HG02588 (cell line): ENCODE results near the gene MAP2.

Source experiments
- ATAC-seq: cut with Tn5 transposase; IDR thresholded peaks from one replicate; pipeline ENCODE4 v1.9.1; 2021; ENCODE audit warnings: mild to moderate bottlenecking, moderate library complexity; ENCODE audit not compliant: unreplicated experiment

The MAP2 gene

DNA sequence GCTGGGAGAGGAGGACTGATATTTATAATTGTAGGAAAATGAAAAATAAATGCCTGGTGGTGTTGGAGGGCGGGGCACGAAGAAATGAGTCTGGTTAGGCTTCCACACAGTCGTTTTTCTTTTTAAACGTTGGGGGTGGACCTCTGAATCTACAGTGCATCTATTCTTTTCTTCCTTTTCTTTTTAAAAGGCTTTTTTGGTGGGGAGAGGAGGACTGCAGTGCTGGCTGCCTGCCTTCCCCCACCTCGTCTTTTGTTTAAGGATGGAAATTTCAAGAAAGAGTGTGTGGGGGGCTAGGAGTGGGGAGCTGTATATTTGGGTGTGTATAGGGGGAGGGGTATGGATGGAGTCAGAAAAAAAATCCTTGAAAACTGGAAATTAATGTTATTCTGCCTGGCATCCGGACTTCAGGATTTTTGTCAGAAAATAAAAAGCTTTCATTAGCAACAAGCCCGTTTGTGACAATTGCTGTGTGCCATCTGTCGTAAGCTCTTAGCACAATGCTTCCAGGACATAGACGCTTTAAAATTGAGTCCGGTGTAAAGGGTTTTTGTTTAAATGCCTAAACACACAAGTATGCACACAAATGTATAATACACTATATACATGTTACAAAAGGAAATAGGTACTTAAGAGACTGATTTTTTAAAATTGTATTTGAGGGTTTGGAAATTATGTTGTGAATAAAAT is 1.1 kb downstream of the MAP2 start:
- no peak for ATAC-seq

DNA sequence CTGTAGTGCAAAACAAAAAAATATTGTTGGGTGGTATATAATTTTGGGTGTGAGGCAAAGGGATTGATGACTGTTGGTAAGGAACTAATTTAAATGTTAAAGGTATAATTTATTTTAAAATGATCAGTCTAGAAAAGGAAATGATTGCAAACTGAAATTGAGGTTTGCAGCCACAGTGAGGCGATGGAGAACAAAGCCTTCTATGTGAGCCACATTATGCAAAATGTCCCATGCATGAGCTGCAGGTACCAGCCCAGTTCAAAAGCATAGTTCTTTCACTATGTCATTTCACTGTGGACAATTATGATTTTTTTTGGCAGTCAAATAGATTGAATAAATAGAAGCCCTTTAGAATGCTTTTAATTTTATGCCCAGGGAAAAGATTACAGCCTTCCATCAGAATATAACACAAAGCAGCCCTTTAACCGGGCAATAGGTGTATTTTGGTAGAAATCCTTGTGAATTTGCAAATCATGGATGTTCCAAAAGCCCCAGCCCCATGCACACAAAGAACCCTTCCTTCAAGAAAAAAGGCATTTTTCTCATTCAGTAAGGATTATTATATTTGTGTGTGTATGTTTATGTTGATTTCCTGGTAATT is 1.7 kb downstream of the MAP2 start:
- ATAC-seq = no peak

DNA sequence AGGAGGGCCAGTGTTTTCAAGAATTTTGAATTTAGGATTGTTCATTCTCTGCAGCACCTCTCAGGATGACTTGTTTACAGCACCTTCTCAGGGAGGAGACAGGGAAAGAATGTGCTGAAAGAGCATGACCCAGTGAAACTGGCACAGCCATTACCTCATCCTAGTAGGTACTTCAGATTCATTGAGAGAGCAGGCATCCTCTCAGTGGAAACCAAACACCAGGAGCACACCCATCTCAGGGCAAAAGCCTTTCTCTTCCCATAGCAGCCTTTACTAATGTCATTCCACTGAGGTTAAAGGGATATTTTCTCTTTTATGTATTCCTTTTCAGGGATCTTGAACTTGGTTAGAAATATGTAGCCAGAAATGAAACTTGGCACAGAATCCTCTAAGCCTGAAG is 2.6 kb downstream of the MAP2 start:
- ATAC-seq = no peak

DNA sequence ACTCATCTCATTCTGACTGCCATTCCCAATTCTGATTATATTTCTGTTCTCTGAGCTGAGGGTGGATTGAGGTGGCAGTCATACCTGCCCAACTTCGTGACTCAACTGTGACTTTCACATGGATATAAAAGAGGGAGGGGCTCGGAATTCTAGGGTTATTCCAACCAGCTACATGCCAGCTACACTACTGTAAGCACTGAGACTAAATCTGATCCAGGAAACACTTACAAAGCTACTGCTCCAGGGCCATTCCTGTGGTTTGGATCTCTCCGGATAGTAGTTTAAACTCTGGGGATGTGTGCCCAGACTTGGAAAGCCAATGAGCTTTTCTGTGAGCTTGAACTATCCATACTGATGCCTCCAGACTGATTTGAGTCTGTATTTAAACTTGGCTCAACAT is 7.9 kb downstream of the MAP2 start:
- ATAC-seq = no peak

DNA sequence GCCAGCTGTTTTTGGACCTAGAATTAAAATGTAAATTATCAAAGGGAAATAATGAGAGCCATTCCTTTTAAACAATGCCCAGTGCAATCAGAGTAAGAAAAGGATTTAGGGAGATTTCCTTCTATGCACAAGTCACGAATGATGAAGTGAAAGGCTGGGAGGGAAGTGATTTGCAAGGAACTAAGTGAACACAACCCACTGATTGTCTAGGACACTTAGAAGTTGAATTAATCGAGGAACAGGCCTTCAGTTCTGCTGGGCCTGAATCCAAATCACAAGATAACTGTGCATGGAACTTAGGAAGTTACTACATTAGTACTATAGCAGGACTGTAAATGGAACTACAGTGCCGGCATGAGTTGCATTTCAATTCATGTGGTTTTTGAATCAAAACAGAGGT is 17.7 kb downstream of the MAP2 start:
- no peak for ATAC-seq

DNA sequence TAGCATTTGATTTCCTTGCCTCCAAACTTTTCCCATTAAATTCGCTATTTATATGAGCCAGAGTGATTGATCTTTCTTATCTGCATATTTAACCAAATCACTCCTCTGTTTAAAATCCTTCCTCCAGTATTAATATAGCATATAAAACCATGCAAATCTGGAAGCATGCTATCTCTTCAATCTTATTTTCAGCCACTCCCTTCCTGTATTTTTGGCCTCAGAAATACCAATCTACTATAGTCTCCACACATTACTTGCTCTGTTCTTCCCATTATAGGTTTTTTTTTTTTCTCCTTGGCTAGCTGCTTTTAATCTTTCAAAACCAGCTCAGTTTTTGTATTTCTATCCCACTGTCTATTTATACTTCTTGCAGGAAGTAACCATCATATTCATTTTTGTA is 19.1 kb downstream of the MAP2 start:
- ATAC-seq = no peak

DNA sequence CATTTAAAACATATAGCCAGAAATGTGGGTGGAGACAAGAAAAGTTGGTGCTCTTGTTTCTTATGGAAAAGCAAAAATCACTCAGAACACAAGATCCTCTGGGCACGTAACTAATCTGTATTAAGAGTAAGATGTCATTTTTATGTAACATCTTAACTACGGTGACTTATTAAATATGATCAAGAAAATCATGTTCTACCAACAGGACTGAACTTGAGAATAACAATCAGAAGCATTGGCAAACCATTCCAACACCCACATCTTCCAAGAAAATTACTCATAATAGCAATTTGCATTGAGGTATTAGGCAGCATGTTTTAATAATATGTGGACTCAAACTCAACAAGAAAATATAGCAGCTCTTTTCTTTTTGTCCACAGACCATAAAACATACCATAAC is 21.6 kb downstream of the MAP2 start:
- ATAC-seq = no peak

DNA sequence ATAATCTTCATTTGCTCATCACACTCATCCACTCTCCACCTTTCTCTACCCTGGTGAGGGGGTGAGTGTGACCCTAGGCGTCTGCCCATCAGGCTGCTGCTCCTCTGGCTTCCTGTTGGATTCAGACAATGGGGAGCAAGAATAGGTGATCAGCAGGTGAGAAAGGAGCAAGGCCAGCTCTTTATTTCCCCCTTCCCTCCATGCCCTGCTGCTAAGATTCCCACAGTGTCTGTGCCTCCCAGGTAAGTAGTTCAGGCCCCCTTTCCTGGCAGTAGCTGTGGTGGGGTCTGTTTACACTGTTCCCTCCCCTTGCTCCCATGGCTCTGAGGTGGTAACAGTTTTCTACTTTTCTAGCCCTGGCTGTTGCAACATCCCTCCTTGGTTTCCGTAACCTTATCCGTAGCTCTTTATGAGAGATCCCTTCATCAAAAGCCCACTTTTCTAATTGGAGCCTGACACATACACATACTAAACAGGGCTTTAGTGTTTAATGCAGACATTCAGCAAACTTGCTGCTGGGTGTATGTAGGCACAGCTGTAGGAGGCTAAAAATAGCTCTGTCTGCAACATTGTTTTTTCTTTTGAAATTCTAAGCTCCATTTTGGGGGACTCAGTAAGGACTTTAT is 27.5 kb downstream of the MAP2 start:
- ATAC-seq = no peak

DNA sequence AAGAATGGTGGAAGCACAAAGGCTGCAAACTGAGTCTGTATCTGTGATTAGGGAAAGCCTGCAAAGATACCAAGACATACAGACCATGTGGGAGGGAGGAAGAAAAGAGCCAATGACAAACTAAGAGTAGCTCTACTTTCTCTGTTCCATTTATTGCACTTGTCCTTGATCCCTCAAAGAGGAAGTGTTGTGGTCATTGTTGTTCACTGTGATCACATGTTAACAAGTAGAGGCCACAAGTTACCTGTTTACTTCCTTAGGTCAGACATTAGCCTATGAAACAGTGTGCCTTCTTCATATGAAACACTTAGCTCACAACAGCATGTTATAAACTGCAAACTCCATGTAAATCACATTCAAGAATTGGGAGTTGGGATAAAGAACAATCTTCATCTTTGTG is 32.6 kb downstream of the MAP2 start:
- ATAC-seq = no peak

DNA sequence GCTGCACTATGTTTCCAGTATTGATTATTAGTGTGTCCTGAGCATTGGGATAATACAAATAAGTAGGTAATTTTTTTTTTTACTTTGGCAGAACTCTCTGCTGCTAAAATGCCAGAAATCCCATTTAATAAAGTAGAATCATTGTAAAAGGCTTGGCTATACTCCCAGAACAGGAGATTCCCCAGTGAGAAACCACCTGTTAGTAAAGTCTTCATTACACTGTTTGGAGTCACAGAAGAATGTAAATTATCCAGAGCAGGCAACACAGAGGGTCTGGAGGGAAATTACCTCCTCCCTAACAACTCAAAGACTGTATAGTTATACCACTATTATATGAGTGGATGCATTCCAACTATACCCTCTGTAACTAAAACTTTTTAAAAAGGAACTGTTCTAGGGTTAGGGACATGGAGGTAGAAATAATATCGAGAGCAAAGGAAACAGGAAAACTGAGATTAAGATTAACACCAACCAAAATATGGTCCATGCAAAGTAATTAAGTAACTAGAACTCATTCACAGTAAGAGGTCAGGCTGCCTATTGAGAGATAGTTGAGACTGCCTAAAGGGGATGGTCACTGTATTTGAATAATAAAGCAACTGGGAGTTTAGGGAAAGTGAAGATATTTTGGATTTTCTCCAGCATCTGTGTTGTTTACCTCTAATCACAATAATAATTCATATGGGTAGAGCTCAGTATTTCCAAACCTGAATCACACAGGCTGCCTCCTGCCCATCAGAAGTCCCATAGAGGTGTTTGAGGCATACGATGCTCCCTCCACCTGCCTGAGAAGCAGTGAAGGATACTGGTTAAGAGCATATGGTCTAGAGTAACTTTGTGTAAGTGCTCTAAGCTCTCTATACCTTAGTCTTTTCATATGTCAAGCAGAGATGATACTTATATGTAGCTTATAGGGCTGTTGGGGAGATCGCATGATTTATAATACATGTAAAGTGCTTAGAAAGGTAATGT is 34.4 kb downstream of the MAP2 start:
- no peak for ATAC-seq

DNA sequence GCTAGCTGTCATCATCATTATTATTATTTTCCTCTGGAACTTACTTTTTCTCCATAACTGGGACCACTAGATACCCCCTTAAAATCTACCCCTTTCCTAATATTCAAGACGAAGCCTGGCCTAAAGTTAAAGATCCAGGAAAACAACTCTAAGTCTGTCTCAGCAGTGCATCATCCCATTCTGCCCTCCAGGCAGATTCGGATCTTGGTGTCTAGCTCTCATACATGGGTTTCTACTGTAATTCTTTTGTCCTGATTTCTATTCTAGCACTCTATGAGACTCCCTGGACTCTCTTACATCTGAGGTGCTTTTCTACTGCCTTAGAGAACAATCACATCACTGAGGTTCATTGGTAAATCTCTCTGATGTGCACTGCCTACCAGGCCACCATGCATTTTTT is 35.5 kb downstream of the MAP2 start:
- no peak for ATAC-seq

DNA sequence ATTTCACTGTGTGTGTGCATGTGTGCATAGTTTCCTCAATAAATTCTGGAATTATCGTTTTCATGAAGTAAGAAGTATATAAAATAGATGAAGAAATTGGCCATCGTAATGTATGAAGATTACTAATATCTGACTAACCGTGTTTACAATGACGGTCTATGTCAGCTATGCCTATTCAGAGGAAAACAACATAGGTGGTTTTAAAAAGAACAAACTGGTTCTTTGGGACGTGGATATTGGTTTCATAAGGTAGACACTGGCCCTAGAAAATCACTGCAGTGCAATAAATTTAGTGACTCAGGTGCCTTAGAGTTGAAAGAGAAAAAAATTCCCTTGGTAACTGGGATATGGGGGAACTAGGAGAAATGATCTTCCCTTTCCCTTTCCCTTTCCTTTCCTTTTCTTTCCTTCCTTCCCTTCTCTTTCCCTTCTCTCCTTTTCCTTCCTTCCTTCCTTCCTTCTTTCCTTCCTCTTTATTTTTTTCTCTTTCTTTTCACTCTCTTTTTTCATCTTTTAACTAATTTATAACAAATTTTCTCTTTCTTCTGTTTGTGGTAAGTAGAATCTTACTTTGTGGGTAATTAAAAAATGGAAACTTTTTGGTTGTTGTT is 36.4 kb downstream of the MAP2 start:
- no peak for ATAC-seq

DNA sequence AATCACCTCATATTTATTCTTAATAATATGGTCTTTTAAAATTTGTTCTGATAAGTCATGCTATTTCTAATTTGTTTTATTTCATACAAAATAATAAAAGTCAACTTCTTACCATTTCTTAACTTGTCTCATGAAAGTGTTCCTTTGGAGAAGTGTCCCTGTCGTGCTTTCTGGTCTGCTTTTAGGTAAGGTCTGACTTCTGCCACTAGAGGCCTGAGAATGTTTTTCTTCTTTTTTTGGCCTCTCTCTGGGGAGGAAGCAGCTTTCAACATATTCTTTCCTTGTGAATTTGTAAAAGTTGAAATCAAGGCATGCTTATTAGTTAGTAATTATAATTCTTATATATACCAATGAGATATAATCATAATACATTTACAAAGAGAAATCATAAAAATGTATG is 39.4 kb downstream of the MAP2 start:
- no peak for ATAC-seq

DNA sequence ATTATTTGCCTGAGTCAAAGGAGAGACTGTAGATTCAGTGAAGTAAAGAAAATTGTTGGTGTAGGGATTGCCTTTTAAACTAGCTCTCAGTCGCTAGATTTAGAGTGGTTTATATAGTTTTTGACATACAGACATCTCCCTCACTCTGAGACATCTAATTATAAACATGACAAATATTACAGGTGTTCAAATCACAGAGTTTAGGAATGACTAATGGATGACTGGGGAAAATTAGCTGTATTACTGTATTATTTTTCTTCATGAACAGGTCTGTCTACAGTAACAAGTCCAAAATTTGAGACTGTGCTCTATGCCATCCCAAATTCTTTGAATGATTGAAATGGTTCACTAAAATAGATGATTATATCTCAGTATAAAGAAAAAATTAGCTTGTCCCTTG is 40.0 kb downstream of the MAP2 start:
- ATAC-seq = no peak

DNA sequence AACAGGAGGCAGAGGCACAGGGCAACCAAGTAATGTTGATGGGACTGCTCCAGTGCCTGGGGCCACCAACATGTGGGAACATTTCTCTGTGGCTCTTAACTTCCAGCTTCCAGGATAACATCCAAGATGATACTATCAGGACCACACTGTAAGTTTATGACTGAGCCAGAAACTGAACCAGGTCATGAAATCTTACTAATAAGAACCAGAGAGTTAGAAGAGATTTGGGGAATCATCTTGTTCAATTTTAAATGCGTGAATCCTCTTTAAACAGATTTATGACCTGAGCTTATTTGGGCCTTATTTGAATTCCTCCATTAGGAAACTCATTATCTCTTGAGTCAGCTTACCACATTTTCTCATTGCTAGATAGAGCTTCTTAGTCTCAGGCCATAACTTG is 45.0 kb downstream of the MAP2 start:
- no peak for ATAC-seq

DNA sequence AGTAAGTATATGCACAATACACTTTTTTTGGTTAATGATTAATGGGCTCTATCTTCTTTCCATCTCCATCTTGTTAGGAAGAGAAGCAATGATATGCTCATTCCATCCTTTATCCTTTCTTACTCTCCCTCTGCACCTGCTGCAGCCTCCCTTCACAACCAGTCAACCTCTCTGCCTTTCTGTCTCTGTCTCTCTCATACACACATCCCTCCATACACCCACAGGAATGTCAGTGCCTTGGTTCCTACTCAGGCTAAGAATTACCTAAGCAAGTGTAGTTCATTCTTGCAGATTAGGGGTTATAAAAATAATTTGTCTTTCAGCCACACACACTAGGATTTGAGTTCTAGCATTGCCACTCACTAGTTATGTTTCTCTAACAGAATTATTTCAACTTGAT is 45.6 kb downstream of the MAP2 start:
- ATAC-seq = no peak

DNA sequence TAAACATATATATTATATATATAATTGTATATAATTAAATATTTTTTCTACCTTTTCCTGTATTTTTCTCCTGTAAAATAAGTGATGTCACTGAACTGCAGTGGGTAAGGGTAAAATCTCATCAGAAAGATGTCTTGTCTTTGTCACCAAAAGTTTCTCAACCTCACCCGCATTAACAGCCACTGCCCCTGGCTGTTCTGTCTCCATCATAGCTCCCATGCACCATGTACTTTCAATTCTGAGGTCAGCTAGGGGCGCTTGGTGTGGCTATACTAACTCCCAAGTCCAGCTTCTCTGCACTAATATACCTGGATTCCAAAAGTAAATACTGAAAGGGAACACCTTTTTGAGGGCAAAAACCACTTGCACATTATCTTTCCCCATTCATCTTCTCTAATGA is 46.6 kb downstream of the MAP2 start:
- ATAC-seq = no peak

DNA sequence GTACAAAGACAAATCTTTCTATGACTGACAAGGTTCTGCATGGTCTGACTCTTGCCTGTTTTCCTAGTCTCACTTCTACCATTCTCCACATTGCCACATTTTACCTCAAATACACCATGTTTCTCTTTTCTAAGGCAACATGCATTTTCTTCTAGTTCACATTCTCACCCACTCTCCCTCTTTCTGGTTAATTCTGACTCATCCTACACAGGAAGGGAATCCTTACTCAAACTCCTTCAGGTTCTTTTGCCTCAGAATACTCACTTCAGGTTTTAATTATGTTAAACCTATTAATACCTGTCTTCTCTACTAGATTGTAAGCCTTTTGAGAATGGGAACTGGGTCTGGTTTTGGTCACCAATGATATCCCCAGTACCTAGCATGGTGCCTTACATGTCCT is 47.2 kb downstream of the MAP2 start:
- no peak for ATAC-seq

DNA sequence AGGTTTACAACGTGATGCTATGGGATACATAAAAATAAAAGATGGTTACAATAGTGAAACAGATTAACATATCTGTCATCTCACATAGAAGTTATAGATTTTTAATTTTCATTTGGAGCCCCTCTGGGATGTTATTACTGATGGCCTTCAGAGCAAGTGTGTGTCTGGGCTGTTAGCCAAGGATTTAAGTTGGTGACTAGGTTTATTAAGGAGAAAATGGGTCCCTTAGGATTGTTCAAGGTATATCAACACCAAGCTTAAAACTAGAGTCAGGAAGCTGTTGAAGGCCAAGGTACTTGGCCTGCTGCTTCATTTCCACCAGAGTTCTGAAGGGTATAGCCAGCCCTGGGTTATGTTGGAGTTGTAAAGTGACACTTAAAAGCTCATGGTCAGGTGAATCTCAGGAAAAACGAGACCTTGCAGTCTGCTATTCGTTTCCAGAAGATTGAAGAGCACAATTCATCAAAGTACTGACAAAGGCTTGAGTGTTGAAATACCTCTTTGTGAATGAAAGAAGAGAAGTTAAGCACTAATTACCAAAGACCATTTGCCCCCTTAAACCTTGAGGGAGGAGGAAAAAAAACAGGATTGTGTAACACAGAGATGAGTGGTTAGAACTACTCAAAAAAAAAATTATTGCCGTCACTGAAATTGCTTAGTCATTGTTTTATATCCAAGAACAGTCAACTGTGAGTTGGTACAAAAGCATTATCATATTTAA is 48.4 kb downstream of the MAP2 start:
- no peak for ATAC-seq

DNA sequence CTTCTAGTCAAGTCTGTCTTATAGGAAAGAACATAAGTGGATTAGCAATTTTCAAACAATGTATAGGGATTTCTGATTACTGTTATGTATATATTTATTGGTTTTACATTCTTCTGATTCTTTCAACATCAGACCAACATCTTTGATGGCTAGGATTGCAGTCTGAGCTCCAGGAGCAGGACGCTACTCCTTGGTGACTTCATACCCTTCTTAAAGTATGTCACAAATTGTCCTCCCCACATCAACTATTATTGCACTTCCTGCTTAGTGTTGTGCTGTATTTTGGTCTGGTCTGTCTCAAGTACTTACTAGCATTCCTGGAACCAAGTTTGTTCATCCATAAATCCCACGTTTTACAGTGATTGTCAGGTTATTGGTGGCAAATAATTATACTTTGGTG is 49.0 kb downstream of the MAP2 start:
- ATAC-seq = no peak
